Osteoblast (primary cell): Measurements from ENCODE around the gene LCNL1. TPM values are rescaled to one million over a fixed set of nuclear protein-coding genes. Genes with fewer than 3 reads are reported as not detected.
"Not testable (repeated sequence)": the region's sequence is repeated elsewhere in the genome, so short reads cannot be mapped to it uniquely, and the experiment has no call there.

Source experiments
- DNase-seq: peaks from one replicate; pipeline ENCODE4 v3.0.0; 2011; ENCODE audit warnings: low spot score, mixed read lengths; ENCODE audit not compliant: insufficient read length; ENCODE audit errors: missing footprints
- H2AFZ ChIP-seq: 2 replicates; pipeline ENCODE4 v1.6.0; 2011; ENCODE audit warnings: mild to moderate bottlenecking, low read length
- H3K27ac ChIP-seq: 2 replicates; pipeline ENCODE4 v1.5.1; 2011; ENCODE audit warnings: mild to moderate bottlenecking, low read depth, low read length, moderate library complexity
- H3K27me3 ChIP-seq: 2 replicates; pipeline ENCODE4 v1.6.0; 2012; ENCODE audit warnings: mild to moderate bottlenecking, control low read depth, inconsistent platforms, low read length, moderate library complexity; ENCODE audit not compliant: insufficient read depth
- H3K36me3 ChIP-seq: 2 replicates; pipeline ENCODE4 v1.5.1; 2011; ENCODE audit warnings: mild to moderate bottlenecking, low read length, control low read depth, moderate library complexity; ENCODE audit not compliant: insufficient read depth
- H3K4me1 ChIP-seq: 2 replicates; pipeline ENCODE4 v1.5.1; 2011; ENCODE audit warnings: mild to moderate bottlenecking, low read length, control low read depth, moderate library complexity; ENCODE audit not compliant: insufficient read depth
- H3K4me2 ChIP-seq: 2 replicates; pipeline ENCODE4 v1.6.0; 2011; ENCODE audit warnings: mild to moderate bottlenecking, low read length; ENCODE audit not compliant: insufficient read depth
- H3K4me3 ChIP-seq: fragments of 200-600 bp; sonication (generic); 3 replicates; pipeline ENCODE4 v1.5.1; 2012; ENCODE audit warnings: mild to moderate bottlenecking, low read length, inconsistent platforms; ENCODE audit not compliant: insufficient read depth
- H3K79me2 ChIP-seq: 2 replicates; pipeline ENCODE4 v1.6.0; 2012; ENCODE audit warnings: mild to moderate bottlenecking, low read length, control low read depth, inconsistent platforms; ENCODE audit not compliant: insufficient read depth
- H3K9me3 ChIP-seq: 2 replicates; pipeline ENCODE4 v1.5.1; 2011; ENCODE audit warnings: low read depth, low read length, control low read depth
- H4K20me1 ChIP-seq: 2 replicates; pipeline ENCODE4 v1.6.0; 2012; ENCODE audit warnings: mild to moderate bottlenecking, low read length, control low read depth; ENCODE audit not compliant: insufficient read depth
- CTCF ChIP-seq: IDR thresholded peaks from 2 replicates; pipeline ENCODE4 v1.5.1; 2011; ENCODE audit warnings: mild to moderate bottlenecking, low read depth, low read length, moderate library complexity; ENCODE audit errors: extremely low read depth
- total RNA-seq: library from RNA; depleted of rRNA; stranded (reverse); fragments of >200 nt; gene quantifications from 2 replicates; pipeline ENCODE4 v1.2.3, GENCODE V29; 2012

The LCNL1 gene
- total RNA-seq, 1 donor = 5.4 TPM

- DNase-seq = peak; percentile 97
- Histone ChIP-seq H3K4me2 (peak overlapping the region; percentile 53), H3K4me3 (no peak overlapping the region), H3K4me1 (peaks cover 35% of the 10 kb centered on the region), H2AFZ (peak overlapping the region; percentile 85), H4K20me1 (no peaks in the 10 kb centered on the region), H3K79me2 (no peaks in the 10 kb centered on the region), H3K27me3 (no peaks in the 10 kb centered on the region), H3K9me3 (no peaks in the 10 kb centered on the region), H3K36me3 (no peaks in the 10 kb centered on the region), H3K27ac (peak overlapping the region; percentile 48)
- TF ChIP-seq CTCF = no peak
Observed at GRCh38 chr9:137000177-137000930, 17.6 kb downstream of the LCNL1 start.

GRCh38 chr9:137001857-137002645 lies 19.3 kb downstream of the LCNL1 start:
- no peak overlapping the region for H3K27ac ChIP-seq
- no peaks in the 10 kb centered on the region for H3K79me2 ChIP-seq
- no peak for DNase-seq
- H3K36me3 ChIP-seq = no peaks in the 10 kb centered on the region
- no peak overlapping the region for H3K4me2 ChIP-seq
- H3K9me3 ChIP-seq = no peaks in the 10 kb centered on the region
- TF ChIP-seq CTCF = no peak
- H3K27me3 ChIP-seq = no peaks in the 10 kb centered on the region
- H3K4me1 ChIP-seq = peaks cover 23% of the 10 kb centered on the region
- H4K20me1 ChIP-seq = no peaks in the 10 kb centered on the region
- no peak overlapping the region for H2AFZ ChIP-seq
- H3K4me3 ChIP-seq = no peak overlapping the region

- no peak overlapping the region for H3K4me2 ChIP-seq
- no peaks in the 10 kb centered on the region for H4K20me1 ChIP-seq
- no peak overlapping the region for H3K4me3 ChIP-seq
- H3K79me2 ChIP-seq = no peaks in the 10 kb centered on the region
- H3K9me3 ChIP-seq = no peaks in the 10 kb centered on the region
- no peak for TF ChIP-seq CTCF
- DNase-seq = no peak
- peaks cover 18% of the 10 kb centered on the region for H3K4me1 ChIP-seq
- H3K27ac ChIP-seq = no peak overlapping the region
- no peak overlapping the region for H2AFZ ChIP-seq
- no peaks in the 10 kb centered on the region for H3K27me3 ChIP-seq
- H3K36me3 ChIP-seq = no peaks in the 10 kb centered on the region
Observed at GRCh38 chr9:137002646-137003041, 19.9 kb downstream of the LCNL1 start.

- H2AFZ ChIP-seq, DNase-seq, H3K36me3 ChIP-seq, H3K4me2 ChIP-seq, H3K27me3 ChIP-seq, H3K9me3 ChIP-seq, H3K4me3 ChIP-seq, H3K79me2 ChIP-seq, H3K27ac ChIP-seq, H4K20me1 ChIP-seq: not testable (repeated sequence)
- peaks cover 17% of the 10 kb centered on the region for H3K4me1 ChIP-seq
- peak; percentile 31 for TF ChIP-seq CTCF
Observed at GRCh38 chr9:137004285-137004684, 21.5 kb downstream of the LCNL1 start.
